H9 (cell line): ENCODE measurements around the gene IL1RAPL1. TPM values are rescaled to one million over a fixed set of nuclear protein-coding genes. Genes with fewer than 3 reads are reported as not detected.

Experiments used
- DNase-seq: peaks from one replicate; pipeline ENCODE4 v3.0.0-alpha.2; 2017
- H2AFZ ChIP-seq: one replicate; pipeline ENCODE4 v1.6.1; 2013; ENCODE audit warnings: mild to moderate bottlenecking, low read length, control low read depth, moderate library complexity
- H2AK5ac ChIP-seq: 2 replicates; pipeline ENCODE4 v1.6.1; 2013; ENCODE audit warnings: low read length, control low read depth, mixed read lengths; ENCODE audit not compliant: insufficient read length
- H2BK120ac ChIP-seq: one replicate; pipeline ENCODE4 v1.6.1; 2013; ENCODE audit warnings: low read depth, mild to moderate bottlenecking, low read length, control low read depth, inconsistent platforms; ENCODE audit not compliant: poor library complexity, severe bottlenecking
- H2BK12ac ChIP-seq: 2 replicates; pipeline ENCODE4 v1.6.1; 2013; ENCODE audit warnings: low read length, control low read depth, mixed read lengths, low read depth; ENCODE audit not compliant: insufficient read length
- H2BK15ac ChIP-seq: 2 replicates; pipeline ENCODE4 v1.6.1; 2013; ENCODE audit warnings: low read depth, low read length, control low read depth
- H2BK20ac ChIP-seq: one replicate; pipeline ENCODE4 v1.6.1; 2013; ENCODE audit warnings: low read depth, mild to moderate bottlenecking, low read length, control low read depth, inconsistent platforms; ENCODE audit not compliant: poor library complexity, severe bottlenecking
- H2BK5ac ChIP-seq: 2 replicates; pipeline ENCODE4 v1.6.1; 2013; ENCODE audit warnings: low read length, control low read depth, mixed read lengths; ENCODE audit not compliant: insufficient read length
- H3K14ac ChIP-seq: 2 replicates; pipeline ENCODE4 v1.6.1; 2013; ENCODE audit warnings: low read length, control low read depth; ENCODE audit not compliant: insufficient read depth
- H3K18ac ChIP-seq: 2 replicates; pipeline ENCODE4 v1.6.1; 2013; ENCODE audit warnings: low read depth, mild to moderate bottlenecking, mixed read lengths, low read length, control low read depth; ENCODE audit not compliant: insufficient read length
- H3K23ac ChIP-seq: 2 replicates; pipeline ENCODE4 v1.6.1; 2013; ENCODE audit warnings: low read length, control low read depth, mixed read lengths, low read depth; ENCODE audit not compliant: insufficient read length
- H3K23me2 ChIP-seq: 2 replicates; pipeline ENCODE4 v1.6.1; 2013; ENCODE audit warnings: low read depth, mild to moderate bottlenecking, mixed read lengths, low read length, control low read depth; ENCODE audit not compliant: insufficient read length, poor library complexity, severe bottlenecking
- H3K27ac ChIP-seq: 2 replicates; pipeline ENCODE4 v1.5.1; 2013; ENCODE audit warnings: low read length, control low read depth, mixed read lengths, low read depth; ENCODE audit not compliant: insufficient read length
- H3K27me3 ChIP-seq: 2 replicates; pipeline ENCODE4 v1.6.1; 2013; ENCODE audit warnings: low read length, control low read depth, inconsistent platforms; ENCODE audit not compliant: insufficient read depth
- H3K4ac ChIP-seq: 2 replicates; pipeline ENCODE4 v1.6.1; 2013; ENCODE audit warnings: low read depth, mild to moderate bottlenecking, control low read depth, inconsistent platforms, low read length, moderate library complexity
- H3K4me1 ChIP-seq: 2 replicates; pipeline ENCODE4 v1.6.1; 2013; ENCODE audit warnings: low read length, control low read depth, inconsistent platforms; ENCODE audit not compliant: insufficient read depth
- H3K4me2 ChIP-seq: 2 replicates; pipeline ENCODE4 v1.6.1; 2013; ENCODE audit warnings: low read length, control low read depth, mixed read lengths; ENCODE audit not compliant: insufficient read length, insufficient read depth
- H3K56ac ChIP-seq: 2 replicates; pipeline ENCODE4 v1.6.1; 2013; ENCODE audit warnings: low read depth, mild to moderate bottlenecking, mixed read lengths, low read length, control low read depth; ENCODE audit not compliant: insufficient read length
- H3K79me1 ChIP-seq: 2 replicates; pipeline ENCODE4 v1.6.1; 2013; ENCODE audit warnings: low read depth, mild to moderate bottlenecking, moderate library complexity, low read length, control low read depth, inconsistent platforms; ENCODE audit not compliant: insufficient read depth, poor library complexity, severe bottlenecking
- H3K79me2 ChIP-seq: 2 replicates; pipeline ENCODE4 v1.6.1; 2013; ENCODE audit warnings: low read length, control low read depth, inconsistent platforms; ENCODE audit not compliant: insufficient read depth
- H3K9ac ChIP-seq: 2 replicates; pipeline ENCODE4 v1.6.1; 2013; ENCODE audit warnings: low read length, control low read depth, mixed read lengths; ENCODE audit not compliant: insufficient read length; ENCODE audit errors: extremely low read depth
- H3K9me3 ChIP-seq: one replicate; pipeline ENCODE4 v1.6.1; 2013; ENCODE audit warnings: low read depth, low read length, inconsistent platforms; ENCODE audit not compliant: control insufficient read depth
- H3T11ph ChIP-seq: one replicate; pipeline ENCODE4 v1.6.1; 2013; ENCODE audit warnings: mild to moderate bottlenecking, low read length, control low read depth, inconsistent platforms
- H4K20me1 ChIP-seq: one replicate; pipeline ENCODE4 v1.6.1; 2013; ENCODE audit not compliant: control insufficient read depth, insufficient read length, insufficient read depth
- H4K5ac ChIP-seq: 2 replicates; pipeline ENCODE4 v1.6.1; 2013; ENCODE audit warnings: low read depth, mild to moderate bottlenecking, mixed read lengths, low read length, control low read depth; ENCODE audit not compliant: insufficient read length
- H4K8ac ChIP-seq: replicated peaks from 2 replicates; pipeline ENCODE4 v1.6.1; 2013; ENCODE audit warnings: low read length, control low read depth, mixed read lengths, low read depth; ENCODE audit not compliant: insufficient read length
- H4K91ac ChIP-seq: 2 replicates; pipeline ENCODE4 v1.6.1; 2013; ENCODE audit warnings: low read depth, mild to moderate bottlenecking, moderate library complexity, mixed read lengths, low read length, control low read depth; ENCODE audit not compliant: insufficient read length
- H3K27ac Mint-ChIP-seq, 3 experiments: 2 replicates in 2 of 3; 3 replicates in 1 of 3; pipeline ENCODE4 v1.8.0; 2020 to 2021; ENCODE audit warnings: mixed read lengths in 3 of 3, mild to moderate bottlenecking in 1 of 3, moderate library complexity in 1 of 3
- H3K27me3 Mint-ChIP-seq: 2 replicates; pipeline ENCODE4 v1.8.0; 2021; ENCODE audit warnings: low read depth, mild to moderate bottlenecking, moderate library complexity, mixed read lengths
- H3K36me3 Mint-ChIP-seq, 3 experiments: 2 replicates in 2 of 3; 3 replicates in 1 of 3; pipeline ENCODE4 v1.8.0; 2020 to 2021; ENCODE audit warnings: low read depth in 3 of 3, mixed read lengths in 3 of 3; ENCODE audit not compliant: insufficient read depth in 1 of 3
- H3K4me1 Mint-ChIP-seq, 2 experiments: 2 replicates each; pipeline ENCODE4 v1.8.0; 2020; ENCODE audit warnings: mixed read lengths in 2 of 2
- H3K4me3 Mint-ChIP-seq, 2 experiments: 2 replicates in 1 of 2; 3 replicates in 1 of 2; pipeline ENCODE4 v1.8.0; 2020 to 2021; ENCODE audit warnings: mild to moderate bottlenecking in 2 of 2, mixed read lengths in 2 of 2, moderate library complexity in 1 of 2
- H3K9me3 Mint-ChIP-seq, 2 experiments: 2 replicates in 1 of 2; 3 replicates in 1 of 2; pipeline ENCODE4 v1.8.0; 2020; ENCODE audit warnings: mild to moderate bottlenecking in 2 of 2, mixed read lengths in 2 of 2, moderate library complexity in 1 of 2
- WGBS: extraction: QIAGEN DNeasy Blood & Tissue Kit; methylation state at CpG from one replicate; pipeline ENCODE4 v1.1.7; 2013; ENCODE audit warnings: missing lambda C conversion rate, low lambda C conversion rate, mixed read lengths; ENCODE audit not compliant: insufficient read length; ENCODE audit errors: extremely low coverage; 5-methylcytosine and 5-hydroxymethylcytosine counted together
- total RNA-seq: library from RNA; stranded (reverse); gene quantifications from 2 replicates; pipeline ENCODE4 v1.2.1, GENCODE V29; 2021
- TF ChIP-seq, protein P1 (sequence below): fragments of 200-600 bp; sonication (generic); conservative IDR thresholded peaks from 3 replicates; pipeline ENCODE4 v1.8.0; 2021; ENCODE audit warnings: antibody characterized with exemption, mild to moderate bottlenecking

Gene IL1RAPL1
- total RNA-seq, 1 experiment from 2014 or later = 0.31 TPM

- no peak overlapping the region for H2BK120ac ChIP-seq
- H3K4me1 Mint-ChIP-seq = peaks cover 20 to 23% of the 10 kb centered on the region in 2 experiments
- no peak overlapping the region for H3K4ac ChIP-seq
- H3K4me1 ChIP-seq = peaks cover 3% of the 10 kb centered on the region; the same call in 1 of the 2 replicates
- no peak overlapping the region for H2BK20ac ChIP-seq
- H3K23ac ChIP-seq = no peak overlapping the region
- no peak overlapping the region for H3K4me3 Mint-ChIP-seq
- no peak overlapping the region for H4K8ac ChIP-seq
- H3K27me3 Mint-ChIP-seq = peaks cover 1% of the 10 kb centered on the region; the same call in 1 of the 2 replicates
- no peak overlapping the region for H3K4me2 ChIP-seq
- TF ChIP-seq, protein P1, sequence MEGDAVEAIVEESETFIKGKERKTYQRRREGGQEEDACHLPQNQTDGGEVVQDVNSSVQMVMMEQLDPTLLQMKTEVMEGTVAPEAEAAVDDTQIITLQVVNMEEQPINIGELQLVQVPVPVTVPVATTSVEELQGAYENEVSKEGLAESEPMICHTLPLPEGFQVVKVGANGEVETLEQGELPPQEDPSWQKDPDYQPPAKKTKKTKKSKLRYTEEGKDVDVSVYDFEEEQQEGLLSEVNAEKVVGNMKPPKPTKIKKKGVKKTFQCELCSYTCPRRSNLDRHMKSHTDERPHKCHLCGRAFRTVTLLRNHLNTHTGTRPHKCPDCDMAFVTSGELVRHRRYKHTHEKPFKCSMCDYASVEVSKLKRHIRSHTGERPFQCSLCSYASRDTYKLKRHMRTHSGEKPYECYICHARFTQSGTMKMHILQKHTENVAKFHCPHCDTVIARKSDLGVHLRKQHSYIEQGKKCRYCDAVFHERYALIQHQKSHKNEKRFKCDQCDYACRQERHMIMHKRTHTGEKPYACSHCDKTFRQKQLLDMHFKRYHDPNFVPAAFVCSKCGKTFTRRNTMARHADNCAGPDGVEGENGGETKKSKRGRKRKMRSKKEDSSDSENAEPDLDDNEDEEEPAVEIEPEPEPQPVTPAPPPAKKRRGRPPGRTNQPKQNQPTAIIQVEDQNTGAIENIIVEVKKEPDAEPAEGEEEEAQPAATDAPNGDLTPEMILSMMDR = no peak
- H3K14ac ChIP-seq = no peak overlapping the region
- no peak overlapping the region for H3T11ph ChIP-seq
- no peak overlapping the region for H3K18ac ChIP-seq
- no peaks in the 10 kb centered on the region for H3K27me3 ChIP-seq
- no peaks in the 10 kb centered on the region for H3K79me1 ChIP-seq
- no peak overlapping the region for H3K27ac ChIP-seq
- H3K9me3 Mint-ChIP-seq = peaks cover 0 to 25% of the 10 kb centered on the region in 2 experiments; a peak in 3 of 5 replicates
- H3K79me2 ChIP-seq = no peaks in the 10 kb centered on the region
- no peak overlapping the region for H2AFZ ChIP-seq
- no peak overlapping the region for H4K5ac ChIP-seq
- no peak overlapping the region for H3K56ac ChIP-seq
- 100% methylated on average over 2 of the region's 5 CpGs for WGBS
- no peak overlapping the region for H2BK12ac ChIP-seq
- no peak overlapping the region for H4K91ac ChIP-seq
- no peaks in the 10 kb centered on the region for H4K20me1 ChIP-seq
- H2BK5ac ChIP-seq = no peak overlapping the region
- no peak overlapping the region for H2BK15ac ChIP-seq
- peaks cover 9% of the 10 kb centered on the region for H3K23me2 ChIP-seq
- no peak for DNase-seq
- no peak overlapping the region for H3K9ac ChIP-seq
- H3K36me3 Mint-ChIP-seq = no peaks in the 10 kb centered on the region
- H3K27ac Mint-ChIP-seq = no peak overlapping the region
- H3K9me3 ChIP-seq = no peaks in the 10 kb centered on the region
- H2AK5ac ChIP-seq = no peak overlapping the region
Measured at GRCh38 chrX:28589046-28589445, 1.8 kb downstream of the IL1RAPL1 start.
